ENCODE measurements around the gene HBEGF.

DNA sequence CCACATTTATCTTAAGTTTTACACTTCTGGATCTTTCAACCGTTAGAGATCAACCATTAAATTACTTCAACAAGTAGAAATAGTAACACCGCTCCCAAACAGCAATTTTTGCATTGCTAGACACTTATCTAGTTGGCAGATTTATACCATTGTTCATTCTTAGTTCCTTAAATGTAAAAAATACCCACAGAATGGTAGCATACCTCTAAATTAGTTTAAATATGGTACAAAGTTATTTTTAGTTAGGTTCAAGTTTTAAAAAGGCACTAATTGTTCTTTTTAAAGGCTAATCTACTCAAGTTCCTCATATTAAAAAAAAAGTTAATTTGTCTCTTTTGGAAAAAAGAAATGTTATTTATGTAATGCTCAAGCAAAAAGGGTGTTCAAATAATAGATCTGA, 51.6 kb downstream of the HBEGF start:
- TF ChIP-seq, protein P1, sequence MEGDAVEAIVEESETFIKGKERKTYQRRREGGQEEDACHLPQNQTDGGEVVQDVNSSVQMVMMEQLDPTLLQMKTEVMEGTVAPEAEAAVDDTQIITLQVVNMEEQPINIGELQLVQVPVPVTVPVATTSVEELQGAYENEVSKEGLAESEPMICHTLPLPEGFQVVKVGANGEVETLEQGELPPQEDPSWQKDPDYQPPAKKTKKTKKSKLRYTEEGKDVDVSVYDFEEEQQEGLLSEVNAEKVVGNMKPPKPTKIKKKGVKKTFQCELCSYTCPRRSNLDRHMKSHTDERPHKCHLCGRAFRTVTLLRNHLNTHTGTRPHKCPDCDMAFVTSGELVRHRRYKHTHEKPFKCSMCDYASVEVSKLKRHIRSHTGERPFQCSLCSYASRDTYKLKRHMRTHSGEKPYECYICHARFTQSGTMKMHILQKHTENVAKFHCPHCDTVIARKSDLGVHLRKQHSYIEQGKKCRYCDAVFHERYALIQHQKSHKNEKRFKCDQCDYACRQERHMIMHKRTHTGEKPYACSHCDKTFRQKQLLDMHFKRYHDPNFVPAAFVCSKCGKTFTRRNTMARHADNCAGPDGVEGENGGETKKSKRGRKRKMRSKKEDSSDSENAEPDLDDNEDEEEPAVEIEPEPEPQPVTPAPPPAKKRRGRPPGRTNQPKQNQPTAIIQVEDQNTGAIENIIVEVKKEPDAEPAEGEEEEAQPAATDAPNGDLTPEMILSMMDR (IDR thresholded peaks at IDR 0.05): no peak
- no peak for TF ChIP-seq EP300 (IDR thresholded peaks at IDR 0.05)
- TF ChIP-seq POLR2AphosphoS5 (IDR thresholded peaks at IDR 0.05): no peak
